Measurements from ENCODE around the gene NDUFAF2.

The NDUFAF2 gene

DNA sequence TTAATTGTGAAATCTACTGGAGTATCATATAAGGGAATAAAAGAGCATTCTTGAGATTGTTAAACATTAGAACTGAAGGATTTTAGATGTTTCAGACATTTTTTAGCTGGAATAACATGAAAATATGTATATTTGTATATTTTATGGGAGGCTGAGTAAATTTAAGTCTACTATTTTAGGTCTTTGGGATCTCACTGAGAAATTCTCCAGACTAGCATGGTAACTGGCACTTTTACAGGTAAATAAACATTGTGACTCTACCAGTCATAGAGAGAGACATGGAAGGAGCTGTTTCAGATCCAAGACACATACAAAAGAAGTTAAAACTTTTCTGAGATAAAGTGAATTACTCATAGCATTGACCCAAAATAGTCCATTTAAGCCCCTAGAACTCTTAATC, 59.4 kb downstream of the NDUFAF2 start:
- TF ChIP-seq GATA2 (IDR thresholded peaks at IDR 0.05; ENCODE audit: low read depth, low read length) (no peak), GATA3 (IDR thresholded peaks at IDR 0.05; ENCODE audit: low read depth, low read length) (no peak)

GRCh38 chr5:61009907-61010306, 64.9 kb downstream of the NDUFAF2 start:
- TF ChIP-seq GATA2 (IDR thresholded peaks at IDR 0.05; ENCODE audit: low read depth, low read length), result no peak
- no peak for TF ChIP-seq GATA3 (IDR thresholded peaks at IDR 0.05; ENCODE audit: low read depth, low read length)

DNA sequence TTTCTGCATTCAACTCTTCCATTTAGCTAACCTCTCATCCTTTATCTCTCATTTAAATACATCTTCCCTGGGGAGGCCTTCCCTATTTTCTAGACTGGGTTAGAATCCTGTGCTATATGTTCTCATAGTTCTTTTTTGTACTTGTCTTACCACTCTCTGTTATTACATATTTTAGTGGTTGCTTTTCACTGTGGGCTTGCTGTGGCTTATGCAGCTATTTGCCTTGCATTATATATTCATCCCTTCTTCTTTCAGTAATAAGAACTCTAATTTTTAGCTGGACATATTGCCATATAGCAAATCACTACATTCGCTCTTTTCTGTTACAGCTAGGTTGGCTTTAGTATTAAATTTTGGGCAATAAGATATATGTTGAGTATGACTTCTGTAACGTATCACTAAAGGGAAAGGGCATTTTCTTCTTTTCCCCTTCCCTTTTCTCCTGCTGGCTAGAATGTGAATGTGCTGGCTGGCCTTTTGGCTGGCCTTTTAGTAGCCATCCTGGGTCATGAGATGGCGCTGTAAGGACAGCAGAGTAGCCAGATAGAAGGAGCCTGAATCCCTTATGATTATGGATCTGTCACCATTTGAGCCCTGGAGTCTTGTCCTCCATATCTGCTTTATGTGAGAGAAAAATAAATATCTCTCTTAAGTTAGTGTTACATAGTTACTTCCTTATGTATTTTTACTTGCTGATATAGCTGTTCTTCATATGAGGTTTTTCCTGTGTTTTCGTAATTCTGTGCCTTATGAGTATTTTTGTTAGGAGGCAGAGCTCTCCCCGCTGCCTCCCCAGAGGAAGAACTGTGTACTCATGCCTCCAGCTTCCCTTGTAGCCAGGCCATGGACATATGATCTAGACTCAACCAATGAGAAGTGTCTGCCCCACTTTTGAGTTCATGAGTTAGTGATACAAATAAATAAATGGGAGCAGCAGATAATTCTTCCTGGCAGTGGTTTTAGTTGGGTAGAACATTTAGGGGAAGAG, 65.8 kb downstream of the NDUFAF2 start:
- TF ChIP-seq GATA3 (IDR thresholded peaks at IDR 0.05; ENCODE audit: low read depth, low read length) (no peak), GATA2 (IDR thresholded peaks at IDR 0.05; ENCODE audit: low read depth, low read length) (no peak)

- TF ChIP-seq GATA2 (IDR thresholded peaks at IDR 0.05; ENCODE audit: low read depth, low read length) (no peak), GATA3 (IDR thresholded peaks at IDR 0.05; ENCODE audit: low read depth, low read length) (no peak)
Observed at GRCh38 chr5:61018062-61018461, 73.1 kb downstream of the NDUFAF2 start.

GRCh38 chr5:61019642-61020041, 74.6 kb downstream of the NDUFAF2 start:
- TF ChIP-seq GATA3 (IDR thresholded peaks at IDR 0.05; ENCODE audit: low read depth, low read length), result no peak
- TF ChIP-seq GATA2 (IDR thresholded peaks at IDR 0.05; ENCODE audit: low read depth, low read length), result no peak

DNA sequence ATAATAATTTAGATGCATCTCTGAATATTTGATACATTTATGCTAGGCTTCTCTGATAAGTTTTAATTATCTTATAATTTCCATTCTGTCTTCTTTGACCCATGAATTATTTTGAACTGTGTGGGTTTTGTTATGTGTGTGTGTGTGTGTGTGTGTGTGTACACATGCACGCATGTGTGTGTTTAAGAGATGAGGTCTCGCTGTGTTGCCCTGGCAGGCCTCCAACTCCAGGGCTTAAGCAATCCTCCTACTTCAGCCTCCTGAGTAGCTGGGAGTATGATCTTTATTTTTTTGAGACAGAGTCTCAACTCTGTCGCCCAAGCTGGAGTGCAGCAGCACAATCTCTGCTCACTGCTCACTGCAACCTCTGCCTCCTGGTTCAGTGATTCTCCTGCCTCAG, 75.4 kb downstream of the NDUFAF2 start:
- no peak for TF ChIP-seq GATA3 (IDR thresholded peaks at IDR 0.05; ENCODE audit: low read depth, low read length)
- TF ChIP-seq GATA2 (IDR thresholded peaks at IDR 0.05; ENCODE audit: low read depth, low read length), result no peak

- TF ChIP-seq GATA3 (IDR thresholded peaks at IDR 0.05; ENCODE audit: low read depth, low read length) (no peak), GATA2 (IDR thresholded peaks at IDR 0.05; ENCODE audit: low read depth, low read length) (no peak)
Observed at GRCh38 chr5:61023131-61023530, 78.1 kb downstream of the NDUFAF2 start.

DNA sequence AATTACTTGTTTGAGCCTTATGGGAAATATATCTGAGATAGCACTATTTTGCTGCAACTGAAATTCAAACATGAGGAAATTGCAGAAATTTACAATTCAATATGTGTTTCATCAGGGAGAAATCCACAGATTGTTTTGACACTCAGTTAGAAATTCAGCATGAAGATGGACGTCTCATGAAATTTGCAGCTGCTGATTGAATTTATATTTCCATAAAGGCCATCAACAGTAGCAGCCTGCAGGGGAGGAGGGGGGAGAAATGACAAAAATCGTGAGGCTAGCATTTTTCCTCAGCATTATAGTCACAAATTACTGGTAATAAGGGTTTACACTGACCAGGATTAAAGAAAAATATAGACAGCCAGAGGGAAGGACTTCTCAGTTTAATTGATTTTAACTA, 81.0 kb downstream of the NDUFAF2 start:
- TF ChIP-seq GATA3 (IDR thresholded peaks at IDR 0.05; ENCODE audit: low read depth, low read length), result no peak
- TF ChIP-seq GATA2 (IDR thresholded peaks at IDR 0.05; ENCODE audit: low read depth, low read length), result peak; percentile 42

GRCh38 chr5:61028382-61028781, 83.4 kb downstream of the NDUFAF2 start:
- TF ChIP-seq GATA2 (IDR thresholded peaks at IDR 0.05; ENCODE audit: low read depth, low read length) (no peak), GATA3 (IDR thresholded peaks at IDR 0.05; ENCODE audit: low read depth, low read length) (no peak)

DNA sequence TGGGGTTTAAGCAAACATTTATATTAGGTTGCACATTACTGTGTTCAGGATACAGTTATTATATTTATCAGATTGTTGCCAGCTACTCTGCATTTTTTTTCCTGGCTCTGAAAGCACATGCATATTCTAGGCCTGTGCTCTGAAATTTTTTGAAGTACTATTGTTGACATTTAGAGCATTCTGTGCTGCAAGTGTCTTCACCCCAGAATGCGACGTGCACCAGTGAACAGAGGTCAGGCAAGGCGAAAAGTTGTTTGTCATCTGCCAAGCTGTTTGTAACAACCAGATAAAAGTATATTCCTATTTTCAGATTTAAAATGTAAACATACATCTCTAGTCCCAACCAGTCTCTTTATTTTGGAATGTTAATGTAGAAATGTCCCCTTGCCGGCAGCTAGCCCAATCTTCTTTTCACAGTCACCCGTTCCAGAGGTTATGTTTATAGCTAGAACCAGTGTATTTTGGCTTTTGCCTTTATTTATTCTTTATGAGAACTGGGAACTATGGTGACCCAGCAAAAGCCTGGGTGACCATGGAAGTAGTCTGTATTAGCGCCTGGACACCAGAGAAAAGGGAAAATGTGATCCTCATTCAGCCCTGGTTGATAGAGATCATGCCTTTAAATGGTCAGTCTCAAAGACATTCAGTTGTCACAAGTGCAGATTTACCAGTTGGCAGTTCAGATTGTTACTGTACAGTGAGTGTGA, 84.6 kb downstream of the NDUFAF2 start:
- TF ChIP-seq GATA2 (IDR thresholded peaks at IDR 0.05; ENCODE audit: low read depth, low read length), result no peak

- TF ChIP-seq GATA2 (IDR thresholded peaks at IDR 0.05; ENCODE audit: low read depth, low read length) (peak; percentile 67; the same call in 1 of the 2 replicates), GATA3 (IDR thresholded peaks at IDR 0.05; ENCODE audit: low read depth, low read length) (peak; percentile 20; the same call in 1 of the 2 replicates)
Observed at GRCh38 chr5:61030163-61030482, 85.1 kb downstream of the NDUFAF2 start.

DNA sequence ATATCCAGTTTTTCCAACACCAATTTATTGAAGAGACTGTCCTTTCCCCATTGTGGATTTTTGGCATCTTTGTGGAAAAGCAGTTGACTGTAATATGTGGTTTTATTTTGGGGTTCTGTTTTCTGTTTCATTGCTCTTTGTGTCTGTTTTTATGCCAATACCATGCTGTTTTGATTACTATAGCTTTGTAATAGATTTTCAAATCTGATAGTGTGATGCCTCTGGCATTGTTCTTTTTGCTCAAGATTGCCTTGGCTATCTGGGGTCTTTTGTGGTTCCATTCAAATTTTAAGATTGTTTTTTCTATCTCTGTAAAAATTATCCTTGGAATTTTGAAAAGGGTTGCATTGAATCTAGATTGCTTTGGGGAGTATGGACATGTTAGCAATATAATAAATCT, 99.5 kb downstream of the NDUFAF2 start:
- TF ChIP-seq GATA3 (IDR thresholded peaks at IDR 0.05; ENCODE audit: low read depth, low read length) (no peak), GATA2 (IDR thresholded peaks at IDR 0.05; ENCODE audit: low read depth, low read length) (no peak)

- TF ChIP-seq GATA3 (IDR thresholded peaks at IDR 0.05; ENCODE audit: low read depth, low read length) (no peak), GATA2 (IDR thresholded peaks at IDR 0.05; ENCODE audit: low read depth, low read length) (no peak)
Observed at GRCh38 chr5:61047346-61047745, 102.3 kb downstream of the NDUFAF2 start.

GRCh38 chr5:61048534-61048933, 103.5 kb downstream of the NDUFAF2 start:
- no peak for TF ChIP-seq GATA2 (IDR thresholded peaks at IDR 0.05; ENCODE audit: low read depth, low read length)
- no peak for TF ChIP-seq GATA3 (IDR thresholded peaks at IDR 0.05; ENCODE audit: low read depth, low read length)

DNA sequence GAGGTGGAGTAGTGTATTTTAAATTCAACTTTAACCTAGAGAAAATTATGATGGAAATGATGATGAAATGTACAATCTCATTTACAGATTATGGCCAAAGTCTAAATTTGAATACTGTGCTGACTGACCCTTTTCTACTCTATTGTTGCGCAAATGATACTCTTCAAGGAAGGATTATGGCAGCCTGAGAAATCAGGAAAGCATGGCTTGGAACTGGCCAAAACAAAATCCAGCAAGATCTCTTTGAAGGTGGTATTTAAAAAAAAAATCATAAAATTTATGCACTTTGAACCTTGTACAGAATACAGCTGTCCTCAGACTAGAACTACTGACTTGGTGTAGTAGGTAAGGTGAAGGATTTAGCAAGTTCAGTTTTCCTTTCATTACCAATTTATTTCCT, 105.3 kb downstream of the NDUFAF2 start:
- TF ChIP-seq GATA2 (IDR thresholded peaks at IDR 0.05; ENCODE audit: low read depth, low read length) (no peak), GATA3 (IDR thresholded peaks at IDR 0.05; ENCODE audit: low read depth, low read length) (no peak)

All from SH-SY5Y (cell line).